GM23248 (cell line): Measurements from ENCODE around the gene PLEKHG3. TPM values are rescaled to one million over a fixed set of nuclear protein-coding genes. Genes with fewer than 3 reads are reported as not detected.

Experiments
- DNase-seq: peaks from one replicate; pipeline ENCODE4 v3.0.0-alpha.2; 2015
- H2AFZ ChIP-seq: fragments of 200-600 bp; sonication (generic); 2 replicates; pipeline ENCODE4 v1.6.1; 2016; ENCODE audit warnings: antibody characterized with exemption
- H3F3A ChIP-seq: fragments of 200-600 bp; sonication (generic); 2 replicates; pipeline ENCODE4 v1.6.1; 2016; ENCODE audit warnings: mild to moderate bottlenecking, antibody characterized with exemption, mixed run types; ENCODE audit not compliant: insufficient read depth
- H3K27ac ChIP-seq: fragments of 200-600 bp; sonication (generic); 2 replicates; pipeline ENCODE4 v1.5.1; 2016; ENCODE audit warnings: mild to moderate bottlenecking
- H3K27me3 ChIP-seq: fragments of 200-600 bp; sonication (generic); replicated peaks from 2 replicates; pipeline ENCODE4 v1.6.1; 2016; ENCODE audit warnings: mild to moderate bottlenecking; ENCODE audit not compliant: insufficient read depth
- H3K36me3 ChIP-seq: fragments of 200-600 bp; sonication (generic); 2 replicates; pipeline ENCODE4 v1.6.1; 2016; ENCODE audit warnings: low read depth, mild to moderate bottlenecking
- H3K4me1 ChIP-seq: fragments of 200-600 bp; sonication (generic); 2 replicates; pipeline ENCODE4 v1.6.1; 2016; ENCODE audit warnings: mild to moderate bottlenecking; ENCODE audit not compliant: insufficient read depth
- H3K4me2 ChIP-seq: fragments of 200-600 bp; sonication (generic); one replicate; pipeline ENCODE4 v1.6.1; 2016; ENCODE audit warnings: mild to moderate bottlenecking; ENCODE audit not compliant: unreplicated experiment
- H3K4me3 ChIP-seq: fragments of 200-600 bp; sonication (generic); 2 replicates; pipeline ENCODE4 v1.5.1; 2016; ENCODE audit warnings: mild to moderate bottlenecking
- H3K79me2 ChIP-seq: fragments of 200-600 bp; sonication (generic); 2 replicates; pipeline ENCODE4 v1.6.1; 2016; ENCODE audit warnings: mild to moderate bottlenecking; ENCODE audit not compliant: insufficient read depth
- H3K9ac ChIP-seq: fragments of 200-600 bp; sonication (generic); 2 replicates; pipeline ENCODE4 v1.6.1; 2016; ENCODE audit warnings: mild to moderate bottlenecking
- H3K9me2 ChIP-seq: fragments of 200-600 bp; sonication (generic); 2 replicates; pipeline ENCODE4 v1.6.1; 2016; ENCODE audit warnings: mixed run types, mild to moderate bottlenecking, moderate library complexity; ENCODE audit not compliant: insufficient read depth
- H3K9me3 ChIP-seq: fragments of 200-600 bp; sonication (generic); one replicate; pipeline ENCODE4 v1.6.1; 2017; ENCODE audit warnings: low read depth
- H4K20me1 ChIP-seq: fragments of 200-600 bp; sonication (generic); 2 replicates; pipeline ENCODE4 v1.6.0; 2016; ENCODE audit not compliant: insufficient read depth
- EZH2 ChIP-seq: fragments of 200-600 bp; sonication (generic); IDR thresholded peaks from 2 replicates; pipeline ENCODE4 v1.6.1; 2018; ENCODE audit warnings: antibody characterized with exemption, mild to moderate bottlenecking; ENCODE audit not compliant: insufficient read depth, poor library complexity, severe bottlenecking
- EZH2phosphoT487 ChIP-seq: fragments of 200-600 bp; sonication (generic); IDR thresholded peaks from 2 replicates; pipeline ENCODE4 v1.6.1; 2018; ENCODE audit warnings: antibody characterized with exemption, moderate library complexity, mild to moderate bottlenecking, low read depth; ENCODE audit not compliant: insufficient read depth
- WGBS, 2 experiments: methylation state at CpG; one replicate each; pipeline ENCODE4 v1.1.6; 2015 to 2017; ENCODE audit warnings: low lambda C conversion rate in 2 of 2, low coverage in 1 of 2; ENCODE audit errors: missing lambda C conversion rate in 2 of 2; 5-methylcytosine and 5-hydroxymethylcytosine counted together
- in situ Hi-C: fragments of 300-500 bp; cut with MboI; formaldehyde crosslinking; loops from 2 replicates; pipeline ENCODE4 v1.15.0; 2020
- microRNA-seq: library from miRNA; unstranded; fragments of <30 nt; microRNA quantifications from one replicate; pipeline ENCODE4, GENCODE V29; 2016; ENCODE audit warnings: borderline number of aligned reads
- polyA plus RNA-seq: library from polyadenylated mRNA; unstranded; fragments of >200 nt; fragmentation: Nextera tagmentation; extraction: Ambion mirVana; gene quantifications from 2 replicates; pipeline ENCODE4 v1.2.1, GENCODE V29; 2016
- total RNA-seq: library from RNA; depleted of rRNA; stranded (reverse); fragments of >200 nt; shearing (Covaris generic); gene quantifications from 2 replicates; pipeline ENCODE4 v1.2.3, GENCODE V29; 2014; rRNA removed

Gene PLEKHG3
- total and polyA plus RNA-seq, 2 experiments from 2014 or later: 2.1 to 6.9 TPM

GRCh38 chr14:64799555-64799954, 95.3 kb downstream of the PLEKHG3 start:
- Histone ChIP-seq H2AFZ (no peak overlapping the region), H3K9me3 (no peaks in the 10 kb centered on the region)

More at GRCh38 chr14:64799555-64799954, 95.3 kb downstream of the PLEKHG3 start:
- in situ Hi-C loops: no loop called here
- Histone ChIP-seq H3K36me3 (no peaks in the 10 kb centered on the region), H3K4me3 (no peak overlapping the region), H4K20me1 (no peaks in the 10 kb centered on the region), H3K9me2 (no peaks in the 10 kb centered on the region), H3K9ac (no peak overlapping the region), H3K4me2 (no peak overlapping the region), H3K27ac (no peak overlapping the region), H3F3A (no peaks in the 10 kb centered on the region), H3K4me1 (no peaks in the 10 kb centered on the region), H3K79me2 (no peaks in the 10 kb centered on the region), H3K27me3 (no peaks in the 10 kb centered on the region)
- no peak for TF ChIP-seq EZH2
- TF ChIP-seq EZH2phosphoT487: no peak
- no peak for DNase-seq
- WGBS, 2 experiments: 90% methylated on average over 10 of the region's 10 CpGs

Small RNA genes within 50 kb of the gene (microRNA-seq; reads per million reads assigned to microRNA genes)
- not detected for gene MIR7855

Other genes starting within 250 kb of the PLEKHG3 start
- gene AKAP5, start 238.9 kb upstream of the PLEKHG3 start, total RNA-seq: 0.22 and 0.89 TPM in 2 replicates
- gene AKAP5, start 238.9 kb upstream of the PLEKHG3 start, polyA plus RNA-seq: 0.08 and 0.19 TPM in 2 replicates
- gene ZBTB25, start 200.6 kb upstream of the PLEKHG3 start, total RNA-seq: 3.6 and 7.0 TPM in 2 replicates
- 8.0 and 12.5 TPM in 2 replicates for gene ZBTB25, start 200.6 kb upstream of the PLEKHG3 start, polyA plus RNA-seq
- gene ZBTB1, start 199.7 kb upstream of the PLEKHG3 start, total RNA-seq: 46.9 and 60.0 TPM in 2 replicates
- gene ZBTB1, start 199.7 kb upstream of the PLEKHG3 start, polyA plus RNA-seq: 37.5 and 39.1 TPM in 2 replicates
- 28.1 and 28.9 TPM in 2 replicates for gene HSPA2, start 163.7 kb upstream of the PLEKHG3 start, total RNA-seq
- gene HSPA2, start 163.7 kb upstream of the PLEKHG3 start, polyA plus RNA-seq: 29.3 and 31.4 TPM in 2 replicates
- 1.6 TPM in 1 of 2 replicates, not detected in the other for gene PPP1R36, start 154.5 kb upstream of the PLEKHG3 start, total RNA-seq
- gene PPP1R36, start 154.5 kb upstream of the PLEKHG3 start, polyA plus RNA-seq: 1.8 and 2.0 TPM in 2 replicates
- 0.11 and 0.51 TPM in 2 replicates for gene SPTB, start 175.5 kb downstream of the PLEKHG3 start, total RNA-seq
- gene SPTB, start 175.5 kb downstream of the PLEKHG3 start, polyA plus RNA-seq: 0.06 TPM in 1 of 2 replicates, not detected in the other
- 69.1 and 74.5 TPM in 2 replicates for gene CHURC1, start 210.0 kb downstream of the PLEKHG3 start, total RNA-seq
- gene CHURC1, start 210.0 kb downstream of the PLEKHG3 start, polyA plus RNA-seq: 152 and 162 TPM in 2 replicates
- gene GPX2, start 238.3 kb downstream of the PLEKHG3 start, total RNA-seq: not detected in 2 replicates
- not detected in 2 replicates for gene GPX2, start 238.3 kb downstream of the PLEKHG3 start, polyA plus RNA-seq